Esophagus squamous epithelium (tissue), 5 donors: ENCODE measurements around the gene ABCA5. TPM values are rescaled to one million over a fixed set of nuclear protein-coding genes. Genes with fewer than 3 reads are reported as not detected.

ENCODE experiments used
- DNase-seq: peaks from one replicate; lab custom pipeline; 2025; lab: John Stamatoyannopoulos, UW
- H3K27ac ChIP-seq, 4 donors: fragments of 200-600 bp; sonication (generic); one replicate each; pipeline ENCODE4 v1.5.1; 2016 to 2019; ENCODE audit warnings: mild to moderate bottlenecking in 1 of 4
- H3K27me3 ChIP-seq, 4 donors: fragments of 200-600 bp; sonication (generic); 1 replicate in 3 of 4; 2 replicates in 1 of 4; pipeline versions ENCODE4 v1.5.1 to v1.6.0; 2017 to 2021; ENCODE audit warnings: antibody characterized with exemption in 1 of 4
- H3K36me3 ChIP-seq, 3 donors: fragments of 200-600 bp; sonication (generic); one replicate each; pipeline ENCODE4 v1.5.1; 2016 to 2019
- H3K4me1 ChIP-seq, 3 donors: fragments of 200-600 bp; sonication (generic); one replicate each; pipeline ENCODE4 v1.5.1; 2017 to 2019
- H3K4me3 ChIP-seq, 4 donors: fragments of 200-600 bp; sonication (generic); 1 replicate in 3 of 4; 2 replicates in 1 of 4; pipeline ENCODE4 v1.5.1; 2016 to 2019; ENCODE audit warnings: mild to moderate bottlenecking in 2 of 4, moderate library complexity in 1 of 4
- H3K9me3 ChIP-seq, 3 donors: fragments of 200-600 bp; sonication (generic); one replicate each; pipeline ENCODE4 v1.5.1; 2016 to 2019
- POLR2A ChIP-seq, 4 donors: fragments of 450-650 bp; IDR thresholded peaks; one replicate each; pipeline ENCODE4 v1.6.1; 2017; ENCODE audit warnings: antibody characterized with exemption in 4 of 4, mild to moderate bottlenecking in 4 of 4, moderate library complexity in 3 of 4
- WGBS, 2 donors: methylation state at CpG; one replicate each; pipeline ENCODE4 v1.1.5; 2018; 5-methylcytosine and 5-hydroxymethylcytosine counted together
- intact Hi-C: fragments of 100-400 bp; cut with DNase I; formaldehyde crosslinking; loops from one replicate; pipeline ENCODE4 v1.15.0; 2022
- total RNA-seq, 4 donors: library from RNA; depleted of rRNA; stranded (reverse); fragments of >200 nt; gene quantifications; one replicate each; pipeline ENCODE4 v1.1.0, GENCODE V29; 2016
- TF ChIP-seq, protein P1 (sequence below), 6 experiments: fragments of 450-650 bp in 4 of 6; fragments of 200-600 bp in 2 of 6; sonication (generic) in 2 of 6; IDR thresholded peaks; one replicate each; pipeline ENCODE4 v1.5.1; 2016 to 2019; ENCODE audit warnings: antibody characterized with exemption in 6 of 6, mild to moderate bottlenecking in 4 of 6, moderate library complexity in 4 of 6
- donor health status: DM: yes; HTN: yes; CAD: no.

Gene ABCA5
- total RNA-seq, 4 donors from 2014 or later = 20.0 to 60.7 (median 28.1) TPM

DNA sequence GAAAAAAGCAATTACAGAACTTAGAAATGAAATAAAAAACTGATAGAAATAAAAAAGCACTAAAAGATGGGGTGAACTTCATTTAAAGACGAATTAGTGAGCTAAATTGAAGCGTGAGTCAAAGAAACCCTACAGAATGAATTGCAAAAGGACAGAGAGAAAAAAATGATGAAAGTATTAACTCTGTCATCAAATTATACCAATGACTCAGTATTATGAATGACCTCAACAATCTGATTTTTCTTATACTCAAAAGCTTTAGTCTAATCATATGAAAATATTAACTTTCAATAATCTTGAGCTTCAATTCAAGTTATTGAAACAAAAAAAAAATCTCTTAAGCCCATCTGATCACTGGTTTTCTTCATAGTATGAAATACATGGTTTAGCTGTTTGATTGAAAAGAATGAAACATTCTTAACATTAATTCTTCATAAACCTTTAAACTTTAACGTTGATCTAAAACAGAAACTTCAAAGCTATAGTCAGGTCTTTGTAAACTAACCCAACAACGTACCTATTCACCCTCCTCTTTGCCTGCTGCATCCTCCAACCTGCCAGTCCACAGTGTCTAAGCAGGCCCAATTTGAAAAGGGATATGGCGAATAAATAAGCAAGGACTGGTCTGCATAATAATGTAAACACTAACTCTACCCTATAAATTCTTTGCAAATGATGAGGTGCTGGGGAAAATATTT, 6.6 kb downstream of the ABCA5 start:
- no peak for TF ChIP-seq POLR2A (IDR thresholded peaks at IDR 0.05)
- TF ChIP-seq, protein P1, sequence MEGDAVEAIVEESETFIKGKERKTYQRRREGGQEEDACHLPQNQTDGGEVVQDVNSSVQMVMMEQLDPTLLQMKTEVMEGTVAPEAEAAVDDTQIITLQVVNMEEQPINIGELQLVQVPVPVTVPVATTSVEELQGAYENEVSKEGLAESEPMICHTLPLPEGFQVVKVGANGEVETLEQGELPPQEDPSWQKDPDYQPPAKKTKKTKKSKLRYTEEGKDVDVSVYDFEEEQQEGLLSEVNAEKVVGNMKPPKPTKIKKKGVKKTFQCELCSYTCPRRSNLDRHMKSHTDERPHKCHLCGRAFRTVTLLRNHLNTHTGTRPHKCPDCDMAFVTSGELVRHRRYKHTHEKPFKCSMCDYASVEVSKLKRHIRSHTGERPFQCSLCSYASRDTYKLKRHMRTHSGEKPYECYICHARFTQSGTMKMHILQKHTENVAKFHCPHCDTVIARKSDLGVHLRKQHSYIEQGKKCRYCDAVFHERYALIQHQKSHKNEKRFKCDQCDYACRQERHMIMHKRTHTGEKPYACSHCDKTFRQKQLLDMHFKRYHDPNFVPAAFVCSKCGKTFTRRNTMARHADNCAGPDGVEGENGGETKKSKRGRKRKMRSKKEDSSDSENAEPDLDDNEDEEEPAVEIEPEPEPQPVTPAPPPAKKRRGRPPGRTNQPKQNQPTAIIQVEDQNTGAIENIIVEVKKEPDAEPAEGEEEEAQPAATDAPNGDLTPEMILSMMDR (IDR thresholded peaks at IDR 0.05) = no peak
- H3K4me1 ChIP-seq = peaks cover 0 to 23% (median under 1%) of the 10 kb centered on the region in 3 donors
- DNase-seq = no peak
- H3K27ac ChIP-seq = no peak overlapping the region
- no peaks in the 10 kb centered on the region for H3K27me3 ChIP-seq
- 48% methylated on average over 5 of the region's 5 CpGs for WGBS, 2 donors
- no peak overlapping the region for H3K4me3 ChIP-seq
- H3K36me3 ChIP-seq = peaks cover 0 to 9% (median 0%) of the 10 kb centered on the region in 3 donors
- intact Hi-C loops = no loop called here
- no peaks in the 10 kb centered on the region for H3K9me3 ChIP-seq

DNA sequence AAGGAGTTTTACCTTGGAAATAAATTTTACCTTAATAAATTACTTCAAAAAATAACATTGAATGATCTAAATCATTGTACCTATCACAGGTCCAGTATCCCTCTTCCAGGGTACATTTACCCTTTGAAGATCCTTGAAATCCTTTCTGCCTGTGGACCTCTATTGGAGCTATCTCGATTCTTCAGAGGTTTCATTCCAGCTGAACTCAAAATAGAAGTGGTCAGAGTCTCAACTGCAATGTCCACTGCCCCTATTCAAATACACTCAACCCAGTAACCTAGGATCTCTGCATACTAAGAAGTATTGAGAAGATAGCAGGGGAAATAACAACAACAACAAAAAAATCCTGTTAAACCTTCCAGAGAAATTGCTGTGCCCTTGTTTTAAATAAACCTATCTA, 9.3 kb downstream of the ABCA5 start:
- peaks cover 0 to 23% (median 0%) of the 10 kb centered on the region in 3 donors for H3K4me1 ChIP-seq
- H3K9me3 ChIP-seq = no peaks in the 10 kb centered on the region
- H3K27me3 ChIP-seq = no peaks in the 10 kb centered on the region
- H3K27ac ChIP-seq = peak overlapping the region in 1 of 4 donors; percentile 40
- H3K4me3 ChIP-seq = no peak overlapping the region
- no peak for DNase-seq
- TF ChIP-seq, protein P1 (IDR thresholded peaks at IDR 0.05) = no peak
- no peak for TF ChIP-seq POLR2A (IDR thresholded peaks at IDR 0.05)
- WGBS, 2 donors = 88 to 91% methylated on average over 1 of the region's 1 CpG
- intact Hi-C loops = no loop called here
- H3K36me3 ChIP-seq = peaks cover 0 to 2% (median 0%) of the 10 kb centered on the region in 3 donors

DNA sequence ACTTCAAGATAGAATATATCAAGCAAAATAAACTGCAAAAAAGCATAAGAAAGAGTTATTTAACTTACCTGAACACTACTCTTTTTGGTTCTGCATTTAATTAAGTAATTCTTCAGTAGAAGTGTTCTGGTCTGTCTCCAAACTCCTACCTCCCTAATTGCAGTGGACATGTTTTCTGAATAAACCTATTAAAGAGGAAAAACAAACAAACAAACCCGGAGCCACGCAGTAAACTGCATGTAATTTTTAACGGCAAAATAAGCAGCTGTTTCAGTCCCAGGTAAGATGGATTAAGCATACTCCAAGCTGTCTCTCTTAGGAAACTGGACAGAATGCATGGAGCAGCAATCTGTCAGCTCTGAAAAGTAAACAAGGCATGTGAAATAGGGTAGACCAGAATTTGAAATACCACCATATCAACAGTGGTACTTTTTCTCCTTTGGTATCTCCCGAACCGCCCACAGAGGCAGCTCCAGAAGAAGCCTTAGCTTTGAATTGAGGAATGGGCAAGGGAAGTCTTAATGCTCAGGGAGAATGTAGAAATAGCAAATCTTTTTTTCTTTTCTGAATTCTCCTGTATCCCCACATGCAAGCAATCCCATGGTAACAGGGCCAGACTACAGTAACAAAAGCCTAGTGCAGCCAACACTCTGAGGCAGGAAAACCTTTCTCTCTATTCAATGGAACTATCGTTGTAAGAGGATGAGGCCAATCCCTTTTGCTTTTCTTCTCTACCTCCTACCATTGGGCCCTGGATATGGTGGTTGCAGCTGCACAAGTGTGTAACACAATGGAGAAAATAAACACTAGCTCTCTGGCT, 12.5 kb downstream of the ABCA5 start:
- 59 to 61% methylated on average over 6 of the region's 6 CpGs for WGBS, 2 donors
- H3K27ac ChIP-seq = no peak overlapping the region
- DNase-seq = no peak

DNA sequence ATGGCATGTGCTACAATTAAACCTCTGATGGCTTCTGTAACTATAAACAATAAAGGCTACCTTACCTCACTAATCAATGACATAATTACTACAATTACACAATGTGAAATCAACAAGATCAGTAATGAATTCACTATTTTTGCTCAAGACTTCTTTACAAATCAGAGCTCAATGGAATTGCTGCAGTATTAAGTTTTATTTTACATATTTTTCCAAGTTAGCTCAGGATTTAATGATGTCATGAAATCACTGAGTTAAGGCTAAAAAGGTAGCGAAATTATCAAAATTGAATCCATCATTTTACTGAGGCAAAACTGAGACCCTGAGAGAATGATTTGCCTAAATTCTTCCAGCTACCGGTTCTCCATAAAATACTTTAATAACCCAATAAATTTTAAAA, 21.8 kb downstream of the ABCA5 start:
- 95 to 97% methylated on average over 2 of the region's 2 CpGs for WGBS, 2 donors
- Histone ChIP-seq H3K27ac (no peak overlapping the region), H3K9me3 (no peaks in the 10 kb centered on the region), H3K4me3 (no peak overlapping the region), H3K36me3 (peaks cover 0 to 84% (median 0%) of the 10 kb centered on the region in 3 donors), H3K27me3 (no peaks in the 10 kb centered on the region), H3K4me1 (no peaks in the 10 kb centered on the region)
- TF ChIP-seq, protein P1 (IDR thresholded peaks at IDR 0.05) = no peak
- TF ChIP-seq POLR2A (IDR thresholded peaks at IDR 0.05) = no peak
- intact Hi-C loops = no loop called here
- DNase-seq = no peak

More for the DNA sequence above, 12.5 kb downstream of the ABCA5 start:
- H3K4me3 ChIP-seq = no peak overlapping the region
- no peaks in the 10 kb centered on the region for H3K27me3 ChIP-seq
- no peaks in the 10 kb centered on the region for H3K9me3 ChIP-seq
- TF ChIP-seq, protein P1 (IDR thresholded peaks at IDR 0.05) = no peak
- no peak for TF ChIP-seq POLR2A (IDR thresholded peaks at IDR 0.05)
- peaks cover 0 to 23% (median 0%) of the 10 kb centered on the region in 3 donors for H3K4me1 ChIP-seq
- intact Hi-C loops = no loop called here
- peaks cover 0 to 31% (median 0%) of the 10 kb centered on the region in 3 donors for H3K36me3 ChIP-seq

- peaks cover 0 to 78% (median 0%) of the 10 kb centered on the region in 3 donors for H3K36me3 ChIP-seq
- no peak for DNase-seq
- no peaks in the 10 kb centered on the region for H3K4me1 ChIP-seq
- H3K27me3 ChIP-seq = no peaks in the 10 kb centered on the region
- H3K27ac ChIP-seq = no peak overlapping the region
- H3K4me3 ChIP-seq = no peak overlapping the region
- no peak for TF ChIP-seq POLR2A (IDR thresholded peaks at IDR 0.05)
- TF ChIP-seq, protein P1 (IDR thresholded peaks at IDR 0.05) = no peak
- intact Hi-C loops = no loop called here
- 80 to 92% methylated on average over 1 of the region's 1 CpG for WGBS, 2 donors
- H3K9me3 ChIP-seq = no peaks in the 10 kb centered on the region
Measured at GRCh38 chr17:69302682-69303081, 24.3 kb downstream of the ABCA5 start.
